GM19240 (cell line): ENCODE measurements around the gene GCLC.

Experiments used
- DNase-seq: peaks from one replicate; pipeline ENCODE4 v3.0.0; 2011; ENCODE audit warnings: low spot score; ENCODE audit not compliant: insufficient read length

GCLC gene

GRCh38 chr6:53458105-53458866 lies 86.6 kb downstream of the GCLC start:
- DNase-seq, result no peak

DNA sequence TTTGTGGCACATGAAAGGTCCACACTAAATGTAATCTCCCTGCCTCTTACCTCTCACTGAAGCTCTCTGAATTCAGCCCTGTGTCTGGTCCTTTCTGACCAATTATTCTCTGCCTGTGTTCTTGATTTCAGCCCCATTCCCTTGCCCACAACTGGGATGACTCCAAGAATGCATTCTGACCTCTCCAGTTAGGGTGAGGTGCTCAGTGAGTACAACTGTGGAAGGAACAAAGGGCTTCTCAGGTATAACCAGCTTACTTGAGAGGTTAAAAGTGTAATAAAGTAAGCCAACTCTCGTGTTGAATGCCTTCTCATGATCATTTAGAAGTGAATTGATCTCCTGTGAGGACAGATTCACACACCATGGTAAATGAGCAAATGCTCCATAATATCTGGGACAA lies 88.1 kb downstream of the GCLC start:
- no peak for DNase-seq

DNA sequence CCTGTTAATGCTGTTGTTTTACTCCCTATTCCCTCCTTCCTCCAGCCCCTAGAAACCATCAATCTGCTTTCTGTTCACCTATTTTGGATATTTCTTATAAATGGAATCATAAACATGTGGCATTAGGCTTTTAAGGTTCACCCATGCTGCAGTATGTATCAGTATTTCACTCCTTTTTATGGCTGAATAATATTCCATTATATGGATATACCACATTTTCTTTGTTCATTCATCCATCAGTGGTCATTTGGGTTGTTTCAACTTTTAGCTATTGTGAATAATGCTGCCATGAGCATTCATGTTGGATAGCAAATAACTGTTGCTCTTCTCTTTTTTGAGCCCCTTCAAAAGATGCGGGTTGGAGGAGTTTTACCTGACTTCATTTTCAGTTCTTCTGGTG lies 89.2 kb downstream of the GCLC start:
- DNase-seq, result no peak

GRCh38 chr6:53451165-53451564 lies 93.7 kb downstream of the GCLC start:
- no peak for DNase-seq

GRCh38 chr6:53447865-53448264 lies 97.0 kb downstream of the GCLC start:
- DNase-seq, result no peak
